Loucy (cell line): ENCODE measurements around the gene NPTX2.
A peak's percentile ranks its signal among the peaks of the same experiment; 100 is the strongest.

Experiments
- H2AFZ ChIP-seq: fragments of 200-600 bp; sonication (generic); 2 replicates; pipeline ENCODE4 v1.6.0; 2016; ENCODE audit warnings: antibody characterized with exemption, mild to moderate bottlenecking, low read length, moderate library complexity
- H3F3A ChIP-seq: fragments of 200-600 bp; 2 replicates; pipeline ENCODE4 v1.6.0; 2016; ENCODE audit warnings: antibody characterized with exemption, low read depth, mild to moderate bottlenecking
- H3K27me3 ChIP-seq: fragments of 200-600 bp; sonication (generic); 2 replicates; pipeline ENCODE4 v1.6.1; 2014; ENCODE audit warnings: low read length, mild to moderate bottlenecking; ENCODE audit not compliant: insufficient read depth, poor library complexity, severe bottlenecking
- H3K36me3 ChIP-seq: fragments of 200-600 bp; sonication (generic); 2 replicates; pipeline ENCODE4 v1.6.1; 2016; ENCODE audit warnings: low read length; ENCODE audit not compliant: insufficient read depth
- H3K4me1 ChIP-seq: fragments of 200-600 bp; sonication (generic); 2 replicates; pipeline ENCODE4 v1.5.1; 2014; ENCODE audit warnings: low read length, mild to moderate bottlenecking; ENCODE audit not compliant: insufficient read depth, poor library complexity, severe bottlenecking
- H3K4me2 ChIP-seq: fragments of 200-600 bp; sonication (generic); 2 replicates; pipeline ENCODE4 v1.6.0; 2014; ENCODE audit warnings: antibody characterized with exemption, low read length, low read depth, mild to moderate bottlenecking; ENCODE audit not compliant: poor library complexity, severe bottlenecking
- H3K4me3 ChIP-seq: fragments of 200-600 bp; sonication (generic); 2 replicates; pipeline ENCODE4 v1.5.1; 2014; ENCODE audit warnings: low read length, mild to moderate bottlenecking, mixed read lengths; ENCODE audit not compliant: poor library complexity, severe bottlenecking
- H3K79me2 ChIP-seq: fragments of 200-600 bp; sonication (generic); 2 replicates; pipeline ENCODE4 v1.6.1; 2014; ENCODE audit warnings: low read length; ENCODE audit not compliant: insufficient read depth
- H3K9ac ChIP-seq: fragments of 200-600 bp; sonication (generic); 2 replicates; pipeline ENCODE4 v1.6.0; 2014; ENCODE audit warnings: mild to moderate bottlenecking, low read depth, low read length, moderate library complexity; ENCODE audit not compliant: poor library complexity, severe bottlenecking
- H3K9me2 ChIP-seq: fragments of 200-600 bp; sonication (generic); replicated peaks from 2 replicates; pipeline ENCODE4 v1.6.1; 2016; ENCODE audit warnings: low read depth, low read length, mixed read lengths
- H3K9me3 ChIP-seq: fragments of 200-600 bp; sonication (generic); 2 replicates; pipeline ENCODE4 v1.6.1; 2014; ENCODE audit warnings: mild to moderate bottlenecking, antibody characterized with exemption, low read length, low read depth; ENCODE audit not compliant: insufficient read depth
- H4K20me1 ChIP-seq: fragments of 200-600 bp; sonication (generic); 2 replicates; pipeline ENCODE4 v1.6.0; 2014; ENCODE audit warnings: antibody characterized with exemption, low read length, mild to moderate bottlenecking; ENCODE audit not compliant: insufficient read depth, poor library complexity, severe bottlenecking
- CTCF ChIP-seq: fragments of 200-600 bp; sonication (generic); conservative IDR thresholded peaks from 2 replicates; pipeline ENCODE4 v1.5.1; 2014; ENCODE audit warnings: mild to moderate bottlenecking, antibody characterized with exemption, low read length
- EZH2phosphoT487 ChIP-seq: fragments of 200-600 bp; IDR thresholded peaks from 2 replicates; pipeline ENCODE4 v1.6.1; 2018; ENCODE audit warnings: antibody characterized with exemption, mild to moderate bottlenecking, moderate library complexity, borderline replicate concordance

Gene NPTX2

GRCh38 chr7:98617960-98618418 lies 904 bp downstream of the NPTX2 start:
- H3K79me2 ChIP-seq = peaks cover 15% of the 10 kb centered on the region; the same call in 1 of the 2 replicates
- H3K4me1 ChIP-seq = peaks cover 44% of the 10 kb centered on the region
- no peak overlapping the region for H3K9ac ChIP-seq
- H3K9me3 ChIP-seq = no peaks in the 10 kb centered on the region
- H3K36me3 ChIP-seq = no peaks in the 10 kb centered on the region
- H2AFZ ChIP-seq = no peak overlapping the region
- TF ChIP-seq EZH2phosphoT487 = no peak
- no peak for TF ChIP-seq CTCF
- no peak overlapping the region for H3K4me2 ChIP-seq
- no peaks in the 10 kb centered on the region for H3K27me3 ChIP-seq
- no peaks in the 10 kb centered on the region for H4K20me1 ChIP-seq
- H3K4me3 ChIP-seq = no peak overlapping the region
- H3K9me2 ChIP-seq = no peaks in the 10 kb centered on the region
- H3F3A ChIP-seq = no peaks in the 10 kb centered on the region

- no peak for TF ChIP-seq CTCF
- no peak for TF ChIP-seq EZH2phosphoT487
Observed at GRCh38 chr7:98618786-98619185, 1.7 kb downstream of the NPTX2 start.

GRCh38 chr7:98619450-98620321 lies 2.6 kb downstream of the NPTX2 start:
- Histone ChIP-seq H3F3A (no peaks in the 10 kb centered on the region), H3K9me3 (no peaks in the 10 kb centered on the region), H3K4me1 (peaks cover 61% of the 10 kb centered on the region), H3K27me3 (no peaks in the 10 kb centered on the region), H3K9ac (peak overlapping the region; percentile 84), H4K20me1 (no peaks in the 10 kb centered on the region), H3K9me2 (no peaks in the 10 kb centered on the region), H3K4me3 (peak overlapping the region; percentile 78), H3K4me2 (peak overlapping the region; percentile 95), H3K36me3 (no peaks in the 10 kb centered on the region), H2AFZ (peak overlapping the region; percentile 82), H3K79me2 (peaks cover 15% of the 10 kb centered on the region; the same call in 1 of the 2 replicates)
- TF ChIP-seq CTCF = peak; percentile 47
- TF ChIP-seq EZH2phosphoT487 = no peak

More at GRCh38 chr7:98618786-98619185, 1.7 kb downstream of the NPTX2 start:
- Histone ChIP-seq H3K36me3 (no peaks in the 10 kb centered on the region), H3K27me3 (no peaks in the 10 kb centered on the region), H3K9ac (peak overlapping the region; percentile 84), H3K4me2 (peak overlapping the region; percentile 95), H3K4me1 (peaks cover 52% of the 10 kb centered on the region), H3K9me2 (no peaks in the 10 kb centered on the region), H3F3A (no peaks in the 10 kb centered on the region), H3K9me3 (no peaks in the 10 kb centered on the region), H3K4me3 (peak overlapping the region; percentile 78), H2AFZ (peak overlapping the region; percentile 82), H3K79me2 (peaks cover 15% of the 10 kb centered on the region; the same call in 1 of the 2 replicates), H4K20me1 (no peaks in the 10 kb centered on the region)
